GM18873 (cell line): ENCODE data around the gene TRAPPC6A.

Experiments
- ATAC-seq: cut with Tn5 transposase; IDR thresholded peaks from one replicate; pipeline ENCODE4 v1.9.1; 2021; ENCODE audit warnings: mild to moderate bottlenecking, moderate library complexity, moderate number of reproducible peaks; ENCODE audit not compliant: unreplicated experiment, low FRiP score

Gene TRAPPC6A

GRCh38 chr19:45163751-45164460 lies 14.1 kb downstream of the TRAPPC6A start:
- no peak for ATAC-seq

- ATAC-seq: no peak
These were observed 14.9 kb downstream of the TRAPPC6A start for GRCh38 chr19:45163156-45163555.

- no peak for ATAC-seq
These were observed 15.4 kb downstream of the TRAPPC6A start for GRCh38 chr19:45162608-45163143.

GRCh38 chr19:45161738-45162607 lies 16.1 kb downstream of the TRAPPC6A start:
- no peak for ATAC-seq

GRCh38 chr19:45160870-45161737 lies 16.9 kb downstream of the TRAPPC6A start, which contains the start of gene NKPD1:
Gene NKPD1 (minus strand): TSS chr19:45160982. CDS start chr19:45160150, 832 bp downstream.
- no peak for ATAC-seq

- no peak for ATAC-seq
These were observed 18.1 kb downstream of the TRAPPC6A start for GRCh38 chr19:45159971-45160324.

GRCh38 chr19:45159210-45159970 lies 18.6 kb downstream of the TRAPPC6A start:
- no peak for ATAC-seq

- no peak for ATAC-seq
These were observed 19.4 kb downstream of the TRAPPC6A start for GRCh38 chr19:45158503-45159209.

- no peak for ATAC-seq
These were observed 21.3 kb downstream of the TRAPPC6A start for GRCh38 chr19:45156751-45157150.

- no peak for ATAC-seq
These were observed 21.9 kb downstream of the TRAPPC6A start for GRCh38 chr19:45156011-45156630.

GRCh38 chr19:45154064-45154827 lies 23.8 kb downstream of the TRAPPC6A start:
- ATAC-seq: no peak

- no peak for ATAC-seq
These were observed 24.5 kb downstream of the TRAPPC6A start for GRCh38 chr19:45153339-45154063.

- no peak for ATAC-seq
These were observed 25.3 kb downstream of the TRAPPC6A start for GRCh38 chr19:45152504-45153338.

GRCh38 chr19:45151821-45152503 lies 26.1 kb downstream of the TRAPPC6A start:
- ATAC-seq: no peak

GRCh38 chr19:45151320-45151719 lies 26.7 kb downstream of the TRAPPC6A start:
- no peak for ATAC-seq

- no peak for ATAC-seq
These were observed 27.2 kb downstream of the TRAPPC6A start for GRCh38 chr19:45150751-45151281.
